SU-DHL-6 (cell line): ENCODE data around the gene ANKRD65.
"Not testable (repeated sequence)": the region's sequence is repeated elsewhere in the genome, so short reads cannot be mapped to it uniquely, and the experiment has no call there.

ENCODE experiments used
- H2AFZ ChIP-seq: fragments of 200-600 bp; sonication (generic); 2 replicates; pipeline ENCODE4 v1.6.1; 2014; ENCODE audit warnings: low read depth, mild to moderate bottlenecking, moderate library complexity, mixed read lengths, antibody characterized with exemption, low read length; ENCODE audit not compliant: severe bottlenecking
- H3F3A ChIP-seq: fragments of 200-600 bp; shearing (Covaris generic); 2 replicates; pipeline ENCODE4 v1.6.0; 2016; ENCODE audit warnings: antibody characterized with exemption, mild to moderate bottlenecking; ENCODE audit not compliant: insufficient read depth
- H3K27ac ChIP-seq: fragments of 200-600 bp; sonication (generic); 2 replicates; pipeline ENCODE4 v1.5.1; 2016; ENCODE audit warnings: low read depth, mild to moderate bottlenecking, low read length, moderate library complexity, mixed read lengths
- H3K27me3 ChIP-seq: fragments of 200-600 bp; sonication (generic), shearing (Covaris generic); 2 replicates; pipeline ENCODE4 v1.6.0; 2014; ENCODE audit warnings: mild to moderate bottlenecking, low read length
- H3K36me3 ChIP-seq: fragments of 200-600 bp; sonication (generic); 2 replicates; pipeline ENCODE4 v1.6.1; 2014; ENCODE audit warnings: mild to moderate bottlenecking, low read length, mixed read lengths
- H3K4me2 ChIP-seq: fragments of 300-600, 200-600 bp; shearing (Covaris generic), sonication (generic); 2 replicates; pipeline ENCODE4 v1.6.0; 2014; ENCODE audit warnings: low read length, low read depth, mild to moderate bottlenecking; ENCODE audit not compliant: poor library complexity, severe bottlenecking
- H3K4me3 ChIP-seq: fragments of 200-600 bp; sonication (generic); 2 replicates; pipeline ENCODE4 v1.5.1; 2014; ENCODE audit warnings: antibody characterized with exemption, low read length, mild to moderate bottlenecking, mixed read lengths; ENCODE audit not compliant: insufficient read depth, poor library complexity, severe bottlenecking
- H3K79me2 ChIP-seq: fragments of 200-600 bp; sonication (generic); 2 replicates; pipeline ENCODE4 v1.6.1; 2014; ENCODE audit warnings: mild to moderate bottlenecking, low read length, moderate library complexity; ENCODE audit not compliant: insufficient read depth
- H3K9ac ChIP-seq: fragments of 200-600 bp; sonication (generic); 2 replicates; pipeline ENCODE4 v1.7.0; 2014; ENCODE audit warnings: mild to moderate bottlenecking, low read length
- H3K9me2 ChIP-seq: fragments of 200-600 bp; sonication (generic); replicated peaks from 2 replicates; pipeline ENCODE4 v1.6.1; 2014; ENCODE audit warnings: low read length; ENCODE audit not compliant: insufficient read depth
- H3K9me3 ChIP-seq: fragments of 200-600 bp; sonication (generic); 2 replicates; pipeline ENCODE4 v1.6.1; 2014; ENCODE audit warnings: low read length, mixed read lengths; ENCODE audit not compliant: insufficient read depth
- H4K20me1 ChIP-seq: fragments of 200-600 bp; sonication (generic); 2 replicates; pipeline ENCODE4 v1.6.1; 2014; ENCODE audit warnings: low read depth, mild to moderate bottlenecking, antibody characterized with exemption, low read length, moderate library complexity, mixed read lengths
- CTCF ChIP-seq: fragments of 200-600 bp; sonication (generic); IDR thresholded peaks from one replicate; pipeline ENCODE4 v1.5.1; 2017; ENCODE audit warnings: antibody characterized with exemption, mild to moderate bottlenecking, low read length, moderate library complexity; ENCODE audit not compliant: insufficient read depth, poor library complexity, severe bottlenecking
- EZH2phosphoT487 ChIP-seq: fragments of 200-600 bp; sonication (generic), shearing (Covaris generic); conservative IDR thresholded peaks from 2 replicates; pipeline ENCODE4 v1.6.1; 2018; ENCODE audit warnings: mild to moderate bottlenecking, antibody characterized with exemption, low read length, moderate library complexity, mixed read lengths

Gene ANKRD65

GRCh38 chr1:1429671-1430073 is 8.6 kb upstream of the ANKRD65 start:
- no peak overlapping the region for H3K9ac ChIP-seq
- no peaks in the 10 kb centered on the region for H3K9me2 ChIP-seq
- no peaks in the 10 kb centered on the region for H3K9me3 ChIP-seq
- H3K27ac ChIP-seq, result no peak overlapping the region
- H3K27me3 ChIP-seq, result no peaks in the 10 kb centered on the region
- H3K4me2 ChIP-seq, result no peak overlapping the region
- no peak for TF ChIP-seq CTCF
- TF ChIP-seq EZH2phosphoT487, result no peak
- H3K36me3 ChIP-seq, result no peaks in the 10 kb centered on the region
- H3F3A ChIP-seq, result no peaks in the 10 kb centered on the region
- H4K20me1 ChIP-seq, result no peaks in the 10 kb centered on the region
- no peak overlapping the region for H3K4me3 ChIP-seq
- H2AFZ ChIP-seq, result no peak overlapping the region
- H3K79me2 ChIP-seq, result no peaks in the 10 kb centered on the region

GRCh38 chr1:1428967-1429366 is 7.9 kb upstream of the ANKRD65 start:
- not testable (repeated sequence) for H3K4me3 ChIP-seq, H2AFZ ChIP-seq, H4K20me1 ChIP-seq, H3K9ac ChIP-seq, H3K27ac ChIP-seq, H3K27me3 ChIP-seq, H3K9me3 ChIP-seq, H3K36me3 ChIP-seq, H3K79me2 ChIP-seq, H3K9me2 ChIP-seq, H3K4me2 ChIP-seq, H3F3A ChIP-seq

GRCh38 chr1:1428174-1428573 is 7.1 kb upstream of the ANKRD65 start:
- H4K20me1 ChIP-seq, result no peaks in the 10 kb centered on the region
- H3K27ac ChIP-seq, result no peak overlapping the region
- no peak overlapping the region for H3K4me3 ChIP-seq
- H3K79me2 ChIP-seq, result no peaks in the 10 kb centered on the region
- no peaks in the 10 kb centered on the region for H3K27me3 ChIP-seq
- no peaks in the 10 kb centered on the region for H3K9me3 ChIP-seq
- no peaks in the 10 kb centered on the region for H3K36me3 ChIP-seq
- no peak overlapping the region for H2AFZ ChIP-seq
- H3K4me2 ChIP-seq, result no peak overlapping the region
- H3K9me2 ChIP-seq, result no peaks in the 10 kb centered on the region
- no peak overlapping the region for H3K9ac ChIP-seq
- no peaks in the 10 kb centered on the region for H3F3A ChIP-seq
- TF ChIP-seq CTCF (no peak), EZH2phosphoT487 (no peak)

- Histone ChIP-seq H3K9me3 (no peaks in the 10 kb centered on the region), H3F3A (no peaks in the 10 kb centered on the region), H3K36me3 (no peaks in the 10 kb centered on the region), H3K27ac (no peak overlapping the region), H3K79me2 (no peaks in the 10 kb centered on the region), H2AFZ (no peak overlapping the region), H3K9ac (no peak overlapping the region), H3K9me2 (no peaks in the 10 kb centered on the region), H3K4me3 (no peak overlapping the region), H3K27me3 (no peaks in the 10 kb centered on the region), H4K20me1 (no peaks in the 10 kb centered on the region), H3K4me2 (no peak overlapping the region)
- no peak for TF ChIP-seq CTCF
- TF ChIP-seq EZH2phosphoT487, result no peak
Observed at GRCh38 chr1:1427820-1428148, 6.7 kb upstream of the ANKRD65 start.
